ENCODE measurements around the gene GSTP1.
"Not testable (repeated sequence)": the region's sequence is repeated elsewhere in the genome, so short reads cannot be mapped to it uniquely, and the experiment has no call there.

The GSTP1 gene

DNA sequence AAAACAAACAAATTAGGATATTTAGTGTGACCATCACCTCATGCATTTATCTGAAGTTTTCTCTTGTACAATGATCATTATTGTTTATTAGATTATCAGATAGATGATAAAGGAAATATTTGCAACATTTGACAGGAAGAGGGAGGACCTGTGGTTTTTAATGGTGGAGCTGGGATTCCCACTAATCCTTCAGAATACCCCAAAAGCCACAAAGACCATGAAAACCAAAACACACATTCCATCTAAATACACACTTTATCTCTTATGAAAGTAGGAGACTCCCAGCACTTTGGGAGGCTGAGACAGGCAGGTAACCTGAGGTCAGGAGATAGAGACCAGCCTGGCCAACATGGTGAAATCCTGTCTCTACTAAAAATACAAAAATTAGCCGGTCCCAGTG is 15.5 kb downstream of the GSTP1 start:
- no peak for DNase-seq

DNA sequence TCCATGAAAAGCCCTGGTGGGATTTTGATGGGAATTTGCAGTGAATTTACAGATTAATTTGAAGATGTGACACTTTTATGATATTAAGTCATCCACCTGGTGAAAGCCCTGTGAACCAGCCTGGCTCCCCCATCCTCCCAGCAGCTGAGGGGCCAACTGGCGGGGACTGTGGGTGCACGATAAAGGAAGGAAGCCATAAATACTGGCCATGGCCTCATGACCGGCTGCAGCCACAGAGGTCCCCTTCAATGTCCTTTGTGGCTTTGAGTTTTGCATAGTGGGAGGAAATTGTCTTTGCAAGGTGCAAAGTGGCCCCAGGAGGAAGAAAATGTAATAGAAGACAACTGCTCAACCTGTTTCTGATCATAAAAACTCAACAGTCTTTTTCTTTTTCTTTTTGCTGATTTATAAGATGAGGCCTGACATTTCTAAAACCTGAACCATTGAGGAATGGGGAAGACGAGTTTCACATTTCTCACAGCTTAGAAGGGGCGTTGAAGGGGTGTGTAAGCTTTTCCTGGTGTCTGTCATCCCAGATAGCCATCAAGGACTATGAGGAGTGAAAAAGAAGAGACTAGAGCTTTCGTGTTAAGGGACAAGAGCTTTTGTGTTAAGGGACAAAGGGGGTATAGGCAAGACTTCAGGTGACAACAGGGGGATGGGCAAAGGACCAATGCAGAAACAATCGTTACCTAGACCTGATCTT is 16.9 kb downstream of the GSTP1 start:
- no peak for DNase-seq

DNA sequence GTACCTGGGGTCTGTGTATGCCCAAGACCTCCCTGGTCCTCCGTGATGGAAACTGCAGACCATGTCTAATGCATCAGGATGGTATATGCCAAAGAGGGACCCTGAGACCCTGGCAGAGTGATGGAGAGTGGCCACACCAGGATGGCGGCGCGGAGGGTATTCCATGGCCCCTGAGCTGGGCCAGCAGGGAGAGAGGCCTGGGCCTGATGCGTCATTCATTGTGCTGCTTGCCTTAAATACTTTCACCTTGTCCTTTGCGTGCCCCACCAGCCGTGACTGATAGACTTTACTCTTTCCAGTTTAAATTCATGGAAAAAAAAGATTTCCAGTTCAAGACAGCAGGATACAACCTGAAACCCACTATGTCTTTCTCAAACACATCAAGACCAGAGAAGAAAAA is 17.5 kb downstream of the GSTP1 start:
- DNase-seq, result no peak

DNA sequence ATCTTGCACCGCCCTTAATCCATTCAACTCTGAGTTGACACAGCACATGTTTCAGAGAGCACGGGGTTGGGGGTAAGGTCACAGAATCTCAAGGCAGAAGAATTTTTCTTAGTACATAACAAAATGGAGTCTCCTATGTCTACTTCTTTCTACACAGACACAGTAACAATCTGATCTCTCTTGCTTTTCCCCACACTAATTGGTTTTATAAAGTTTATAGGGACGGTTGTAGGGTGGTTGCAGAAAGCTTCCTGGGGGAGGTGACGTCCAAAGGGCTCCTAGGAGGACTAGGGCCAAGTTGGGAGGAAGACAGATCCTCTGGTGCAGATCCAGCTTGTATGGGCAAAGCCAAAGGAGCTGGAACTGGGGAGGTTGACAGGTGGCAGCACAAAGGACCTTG is 20.5 kb downstream of the GSTP1 start:
- not testable (repeated sequence) for DNase-seq

DNA sequence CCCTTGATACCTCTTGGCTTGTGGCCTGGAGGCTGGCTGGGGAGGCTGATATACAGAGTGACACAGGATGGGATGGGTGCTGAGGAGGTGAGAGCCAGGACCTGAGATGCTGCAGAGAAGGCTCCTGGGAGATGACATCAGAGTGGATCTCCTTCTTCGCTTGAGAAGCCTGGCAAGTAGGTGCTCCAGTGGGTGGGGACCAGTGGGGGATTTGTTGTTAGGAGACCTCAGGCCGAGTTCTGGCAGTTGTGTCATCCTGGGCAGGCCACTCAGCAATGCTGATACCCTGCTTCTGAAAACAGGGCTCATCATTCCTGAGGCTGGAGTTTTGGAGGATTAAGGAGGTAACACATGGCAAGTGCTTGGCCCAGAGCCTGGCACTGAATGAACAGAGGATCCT is 21.2 kb downstream of the GSTP1 start:
- DNase-seq, result no peak

DNA sequence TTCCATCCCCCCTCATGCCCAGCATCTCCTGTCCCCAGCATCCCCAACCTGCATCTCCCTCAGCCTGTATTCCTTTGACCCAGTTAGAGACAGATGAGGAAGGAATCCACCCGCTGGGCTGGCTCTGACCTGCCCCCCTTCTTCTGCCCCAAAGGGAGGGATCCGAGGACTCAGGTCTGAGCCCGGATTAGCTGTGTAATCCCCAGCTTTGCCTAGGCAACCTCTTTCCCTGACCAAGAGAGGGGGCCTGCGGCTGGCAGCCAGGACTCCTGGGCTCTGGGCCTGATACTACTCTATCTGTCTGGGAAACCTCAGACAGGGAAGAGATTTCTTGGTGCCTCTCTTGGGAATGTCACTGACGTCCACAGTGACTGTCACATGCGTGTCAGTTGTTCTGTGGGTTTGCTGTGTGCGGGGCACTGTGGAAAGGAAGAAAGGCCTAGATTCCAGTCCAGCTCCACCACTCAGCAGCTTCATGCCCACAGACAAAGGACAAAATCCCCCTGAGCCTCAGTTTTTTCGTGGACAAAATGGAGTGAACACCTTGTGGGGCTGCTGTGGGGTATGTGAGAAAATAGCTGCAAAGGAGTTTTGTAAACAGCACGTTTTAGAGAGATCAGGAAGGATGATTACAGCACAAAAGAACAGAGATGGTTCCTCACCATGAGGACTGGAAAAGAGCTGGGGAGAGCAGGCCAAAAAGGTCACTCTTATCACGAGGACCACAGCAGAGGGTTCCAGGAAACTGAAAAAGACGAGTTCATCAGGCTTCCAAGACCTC is 21.8 kb downstream of the GSTP1 start:
- no peak for DNase-seq

DNA sequence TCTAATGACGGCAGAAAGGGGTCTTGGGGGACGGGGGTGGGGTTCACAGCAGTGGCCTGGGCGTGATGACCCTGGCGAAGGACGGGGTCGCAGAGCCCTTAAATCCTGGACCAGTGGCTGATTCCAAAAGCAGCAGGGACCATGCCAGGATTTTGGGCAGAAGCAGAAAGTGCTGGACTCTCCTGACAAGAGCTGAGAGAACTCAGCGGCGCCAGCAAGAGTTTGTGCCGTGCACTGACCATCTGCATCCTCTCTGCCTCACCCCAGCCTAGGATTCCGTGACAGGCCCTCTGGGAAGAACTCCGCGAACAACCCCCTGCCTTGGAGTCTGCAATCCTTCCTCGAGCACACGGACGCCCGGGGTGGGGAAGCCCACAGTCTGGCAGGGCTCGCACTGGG is 22.5 kb downstream of the GSTP1 start:
- DNase-seq, result no peak

DNA sequence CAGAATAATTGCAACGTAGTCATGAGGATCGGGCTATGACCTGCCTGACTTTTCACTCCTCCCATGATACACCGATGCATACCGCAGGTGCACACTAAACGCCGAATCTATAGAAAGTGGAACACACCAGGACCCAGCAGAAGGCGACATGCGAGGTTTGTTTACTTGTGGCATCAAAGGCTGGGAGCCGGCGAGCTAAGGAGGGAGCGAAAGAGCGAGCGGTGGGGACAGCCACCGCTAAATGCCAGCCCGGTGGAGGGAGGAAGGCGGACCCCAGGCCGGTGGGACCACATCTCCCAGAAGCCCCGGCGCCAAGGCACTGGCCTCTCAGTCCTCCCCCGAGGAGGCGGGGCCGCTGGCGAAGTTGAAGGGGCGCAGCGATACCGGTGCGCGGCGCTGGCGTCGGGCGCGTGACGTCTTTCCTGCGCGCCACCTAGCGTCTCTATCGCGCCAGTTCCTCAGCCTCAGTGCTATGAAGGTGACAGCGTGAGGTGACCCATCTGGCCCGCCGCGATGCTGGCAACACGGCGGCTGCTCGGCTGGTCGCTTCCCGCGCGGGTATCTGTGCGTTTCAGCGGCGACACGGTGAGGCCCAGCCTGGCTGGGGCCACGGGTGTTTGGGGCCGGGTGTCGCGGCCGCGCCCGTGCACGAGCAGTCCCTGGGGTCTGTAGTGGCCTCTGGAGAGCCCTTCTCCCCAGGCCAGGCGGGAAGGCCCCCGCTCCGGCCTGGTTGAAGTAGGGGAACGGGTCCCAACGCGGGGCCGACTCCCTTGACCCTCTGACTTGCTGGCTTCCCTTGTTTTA is 23.1 kb downstream of the GSTP1 start, which contains the start of gene NDUFV1:
NDUFV1 (plus strand) TSS at position 445 of the 804 bp plus-strand sequence; CDS start at position 514, 69 bp downstream.
- DNase-seq, result peak; percentile 98

DNA sequence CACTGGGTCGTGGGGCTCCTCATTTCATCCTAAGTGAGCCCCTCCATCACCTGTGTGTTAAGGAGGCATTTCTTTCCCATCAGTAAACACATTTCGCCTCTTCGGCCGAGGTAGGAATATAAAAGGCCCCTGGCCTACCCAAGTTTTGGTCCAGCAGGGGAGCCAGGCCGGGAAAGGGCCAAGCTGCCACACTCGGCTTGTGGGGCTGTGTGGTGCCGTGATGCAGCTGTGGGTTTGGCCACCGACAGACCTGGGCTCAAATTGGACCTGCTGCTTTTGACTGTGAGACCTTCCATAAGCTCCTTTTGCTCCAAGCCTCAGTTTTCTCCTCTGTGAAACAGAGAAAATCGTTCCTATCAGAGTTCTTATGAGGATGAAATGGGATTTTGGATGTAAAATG is 23.9 kb downstream of the GSTP1 start:
- DNase-seq, result no peak

DNA sequence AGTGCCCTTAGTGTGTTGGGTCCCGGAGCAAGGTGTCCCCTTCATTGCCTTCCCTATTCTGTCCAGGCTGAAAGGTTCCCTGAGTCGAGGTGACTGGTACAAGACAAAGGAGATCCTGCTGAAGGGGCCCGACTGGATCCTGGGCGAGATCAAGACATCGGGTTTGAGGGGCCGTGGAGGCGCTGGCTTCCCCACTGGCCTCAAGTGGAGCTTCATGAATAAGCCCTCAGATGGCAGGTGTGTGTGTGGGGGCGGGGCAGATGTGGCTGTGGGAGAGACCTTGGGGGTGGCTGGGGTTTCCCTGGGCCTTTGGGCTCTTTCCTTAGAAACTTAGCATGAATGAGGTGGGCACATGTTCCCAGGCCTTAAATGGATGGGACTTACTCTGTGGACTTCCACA is 24.9 kb downstream of the GSTP1 start:
- DNase-seq, result no peak

DNA sequence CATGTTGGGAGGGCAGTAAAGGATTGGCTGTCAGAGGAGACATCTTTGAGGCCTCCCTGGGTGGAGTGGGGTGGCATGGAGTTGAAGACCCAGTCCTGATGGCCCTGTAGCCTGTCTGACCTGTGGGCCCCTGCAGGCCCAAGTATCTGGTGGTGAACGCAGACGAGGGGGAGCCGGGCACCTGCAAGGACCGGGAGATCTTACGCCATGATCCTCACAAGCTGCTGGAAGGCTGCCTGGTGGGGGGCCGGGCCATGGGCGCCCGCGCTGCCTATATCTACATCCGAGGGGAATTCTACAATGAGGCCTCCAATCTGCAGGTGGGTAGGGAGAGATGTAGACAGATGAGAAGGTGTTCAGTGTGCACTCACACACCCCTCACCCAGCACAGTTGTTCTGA is 25.7 kb downstream of the GSTP1 start:
- DNase-seq, result no peak

DNA sequence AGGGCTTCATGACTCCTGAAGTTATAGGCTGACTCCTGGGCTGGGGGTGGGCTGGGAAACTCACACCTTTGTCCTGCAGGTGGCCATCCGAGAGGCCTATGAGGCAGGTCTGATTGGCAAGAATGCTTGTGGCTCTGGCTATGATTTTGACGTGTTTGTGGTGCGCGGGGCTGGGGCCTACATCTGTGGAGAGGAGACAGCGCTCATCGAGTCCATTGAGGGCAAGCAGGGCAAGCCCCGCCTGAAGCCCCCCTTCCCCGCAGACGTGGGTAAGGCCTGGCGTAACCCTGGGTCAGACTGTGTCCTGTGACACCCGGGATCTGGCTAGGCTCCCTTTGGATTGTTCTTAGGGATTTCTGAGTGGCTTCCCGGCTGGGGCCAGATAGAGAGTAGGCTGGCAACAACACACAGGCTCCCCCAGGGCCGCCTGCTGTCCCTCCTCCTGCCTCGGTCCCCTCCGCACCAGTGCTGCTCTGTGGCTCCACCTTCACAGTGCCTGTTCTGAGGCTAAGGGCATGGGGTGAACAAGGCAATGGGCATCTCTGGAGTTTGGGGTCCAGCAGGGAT is 26.8 kb downstream of the GSTP1 start:
- no peak for DNase-seq

DNA sequence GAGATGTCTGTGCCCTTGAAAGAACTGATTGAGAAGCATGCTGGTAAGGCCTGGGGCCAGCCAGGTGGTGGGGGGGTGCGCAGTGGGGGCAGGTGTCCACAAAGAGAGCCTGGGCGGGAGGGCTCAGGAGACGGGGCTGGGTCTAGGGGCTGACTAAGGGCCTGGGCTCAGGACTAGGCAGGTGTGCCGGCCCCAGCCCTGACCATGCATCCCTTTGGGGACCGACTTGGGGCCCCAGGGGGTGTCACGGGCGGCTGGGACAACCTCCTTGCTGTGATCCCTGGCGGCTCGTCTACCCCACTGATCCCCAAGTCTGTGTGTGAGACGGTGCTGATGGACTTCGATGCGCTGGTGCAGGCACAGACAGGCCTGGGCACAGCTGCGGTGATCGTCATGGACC is 27.6 kb downstream of the GSTP1 start:
- DNase-seq, result no peak

DNA sequence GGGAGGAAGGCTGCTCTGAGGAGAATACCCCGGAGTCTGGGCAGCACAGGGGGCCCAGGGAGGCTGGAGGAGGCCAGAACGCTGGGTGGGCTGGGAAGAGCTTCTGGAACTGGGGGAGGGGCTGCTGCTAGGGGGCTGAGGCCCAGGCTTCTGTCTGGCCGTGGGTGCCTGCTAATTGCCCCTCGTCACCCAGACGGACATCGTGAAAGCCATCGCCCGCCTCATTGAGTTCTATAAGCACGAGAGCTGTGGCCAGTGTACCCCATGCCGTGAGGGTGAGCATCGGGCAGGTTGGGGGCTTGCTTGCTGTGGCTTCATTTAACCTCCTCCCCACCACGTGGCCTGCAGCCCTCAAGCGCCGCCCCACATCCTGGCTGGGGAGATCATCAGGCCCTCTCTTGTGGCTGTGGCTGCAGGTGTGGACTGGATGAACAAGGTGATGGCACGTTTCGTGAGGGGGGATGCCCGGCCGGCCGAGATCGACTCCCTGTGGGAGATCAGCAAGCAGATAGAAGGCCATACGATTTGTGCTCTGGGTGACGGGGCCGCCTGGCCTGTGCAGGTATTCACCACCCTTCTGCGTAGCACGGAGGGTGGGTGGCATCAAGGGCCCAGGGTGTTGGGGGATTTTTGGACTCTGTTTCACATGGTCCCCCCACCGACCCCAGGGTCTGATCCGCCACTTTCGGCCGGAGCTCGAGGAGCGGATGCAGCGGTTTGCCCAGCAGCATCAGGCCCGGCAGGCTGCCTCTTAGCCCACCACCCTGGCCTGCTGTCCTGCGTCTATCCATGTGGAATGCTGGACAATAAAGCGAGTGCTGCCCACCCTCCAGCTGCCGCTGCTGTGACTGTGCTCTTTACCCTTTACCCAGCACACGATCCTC is 28.3 kb downstream of the GSTP1 start:
- no peak for DNase-seq

DNA sequence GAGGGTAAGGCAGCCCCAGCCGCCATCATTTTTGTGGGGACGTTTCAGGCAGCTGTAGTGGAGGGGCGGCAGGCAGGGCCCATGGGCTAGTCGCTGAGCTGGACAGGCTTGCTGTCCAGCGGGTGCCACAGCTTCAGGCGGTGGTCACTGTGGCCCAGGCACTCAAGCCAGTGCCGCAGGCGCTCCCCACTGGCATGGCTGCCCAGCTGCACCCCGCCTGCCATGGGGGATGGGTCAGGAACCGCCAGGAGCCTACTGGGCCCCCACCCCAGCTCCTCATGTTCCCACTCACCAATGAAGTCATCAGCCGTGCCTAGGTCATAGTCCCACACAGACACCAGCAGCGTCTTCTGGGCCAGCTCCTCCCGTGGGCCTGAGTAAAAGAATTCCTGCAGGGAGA is 29.1 kb downstream of the GSTP1 start:
- no peak for DNase-seq

DNA sequence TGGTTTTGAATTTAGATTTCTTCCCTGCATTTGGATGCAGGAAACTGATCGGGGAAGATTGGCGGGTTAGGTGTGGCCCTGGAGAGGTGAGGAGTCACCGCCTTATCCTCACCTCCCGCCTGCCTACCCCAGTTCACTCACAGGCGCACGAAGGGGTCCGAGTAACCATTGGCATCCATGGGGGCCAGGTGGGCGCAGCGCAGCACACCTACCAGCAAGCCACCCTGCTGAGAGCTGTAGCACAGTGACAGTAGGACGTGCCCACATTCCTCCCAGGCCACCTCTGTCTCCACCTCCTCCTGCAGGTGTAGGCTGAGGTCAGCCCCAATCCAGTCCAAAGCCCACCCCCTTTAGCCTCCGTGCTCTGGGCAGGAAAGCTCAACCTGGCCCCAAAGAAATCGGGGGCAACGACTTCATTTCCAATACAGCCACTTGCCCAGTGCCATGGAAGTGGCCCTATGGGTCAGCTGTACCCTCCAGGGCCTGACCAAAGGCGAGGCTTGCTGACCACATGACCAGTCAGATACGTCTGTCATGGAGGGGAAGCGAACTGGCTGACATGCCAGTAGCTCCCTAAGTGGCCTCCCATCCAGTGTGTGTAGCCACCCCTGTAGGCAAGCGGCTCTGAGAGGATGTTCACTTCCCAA is 29.8 kb downstream of the GSTP1 start:
- no peak for DNase-seq

DNA sequence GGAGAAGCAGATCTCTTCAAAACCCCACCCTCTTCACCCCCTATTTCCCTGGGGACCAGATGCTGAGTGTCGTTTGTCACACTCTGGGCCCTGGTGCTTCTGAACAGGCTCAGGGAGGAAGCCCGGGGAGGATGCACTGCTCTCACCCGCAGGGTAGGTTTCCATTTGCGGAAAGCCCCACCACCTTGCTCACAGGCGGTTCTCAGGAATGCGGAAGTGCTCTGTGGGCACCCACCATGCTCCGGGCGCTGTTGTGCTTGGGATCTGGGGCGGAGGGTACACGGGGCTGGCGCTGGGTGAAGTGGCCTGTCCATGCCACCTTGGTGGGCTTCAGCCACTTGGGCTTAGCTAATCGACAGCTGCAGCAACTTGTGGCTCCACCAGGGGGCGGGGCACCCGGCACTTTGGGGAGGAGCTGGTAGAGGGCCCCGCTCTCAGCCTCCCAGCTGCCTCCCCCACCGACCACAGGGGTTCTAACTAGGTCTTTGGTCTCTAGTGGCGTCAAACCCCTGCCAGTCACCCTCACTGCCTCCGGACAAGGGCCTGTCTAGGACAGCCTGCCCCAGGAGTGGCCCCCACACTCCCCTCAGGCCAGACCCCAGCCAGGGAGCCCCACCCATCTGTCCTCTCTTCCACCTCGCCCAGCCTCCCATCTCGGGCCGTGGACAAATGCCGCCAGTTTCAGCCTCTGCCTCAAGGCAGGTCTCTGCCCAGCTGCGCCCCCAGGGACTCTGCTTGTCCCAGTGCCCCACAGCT is 30.5 kb downstream of the GSTP1 start:
- peak; percentile 79 to 81 for DNase-seq

DNA sequence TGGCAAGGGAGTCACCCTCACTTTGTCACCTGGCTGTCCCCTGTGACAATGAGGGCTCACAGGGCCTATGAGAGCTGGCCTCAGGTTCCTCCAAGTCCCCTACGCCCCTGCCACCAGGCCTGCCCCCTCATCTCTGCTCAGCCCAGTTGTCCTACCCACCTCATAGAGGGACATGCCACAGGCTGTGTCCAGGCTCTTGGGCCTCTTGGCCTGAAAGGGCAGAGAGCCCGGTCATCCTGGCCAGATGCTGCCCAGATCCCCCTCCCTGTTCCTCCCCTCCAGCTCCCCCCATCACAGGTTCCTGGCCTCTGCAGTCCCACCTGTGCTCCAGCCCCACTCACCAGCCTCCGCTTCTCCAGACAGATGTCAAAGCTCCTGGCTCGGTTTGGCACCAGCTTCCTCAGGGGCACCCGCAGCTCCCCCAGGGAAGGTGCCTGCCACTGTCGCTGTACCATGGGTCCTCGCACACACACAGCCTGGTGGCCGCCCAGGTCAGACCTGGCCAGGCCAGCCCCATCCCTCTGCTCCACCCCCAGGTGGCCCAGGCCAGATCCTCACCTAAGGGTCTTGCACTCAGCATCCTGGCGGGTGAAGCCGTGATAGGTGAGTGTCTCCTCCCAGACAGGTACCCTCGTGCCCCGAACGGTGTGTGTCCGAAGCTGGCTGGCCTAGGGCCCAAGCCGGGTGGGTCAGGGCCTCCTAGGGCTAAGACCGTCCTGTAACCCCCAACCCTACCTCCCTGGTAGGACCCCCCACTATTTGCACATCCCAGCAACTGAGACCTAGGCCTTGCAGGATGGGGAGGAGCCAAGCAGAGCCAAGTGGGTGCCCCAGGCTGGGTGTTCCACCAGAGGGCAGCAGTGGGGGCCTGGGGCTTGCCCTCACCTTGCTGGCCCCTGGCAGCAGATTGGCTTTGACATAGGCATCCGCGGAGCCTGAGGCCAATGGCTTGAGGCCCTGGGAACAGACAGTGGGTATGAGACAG is 31.4 kb downstream of the GSTP1 start:
- DNase-seq, result peak; percentile 69 to 75

DNA sequence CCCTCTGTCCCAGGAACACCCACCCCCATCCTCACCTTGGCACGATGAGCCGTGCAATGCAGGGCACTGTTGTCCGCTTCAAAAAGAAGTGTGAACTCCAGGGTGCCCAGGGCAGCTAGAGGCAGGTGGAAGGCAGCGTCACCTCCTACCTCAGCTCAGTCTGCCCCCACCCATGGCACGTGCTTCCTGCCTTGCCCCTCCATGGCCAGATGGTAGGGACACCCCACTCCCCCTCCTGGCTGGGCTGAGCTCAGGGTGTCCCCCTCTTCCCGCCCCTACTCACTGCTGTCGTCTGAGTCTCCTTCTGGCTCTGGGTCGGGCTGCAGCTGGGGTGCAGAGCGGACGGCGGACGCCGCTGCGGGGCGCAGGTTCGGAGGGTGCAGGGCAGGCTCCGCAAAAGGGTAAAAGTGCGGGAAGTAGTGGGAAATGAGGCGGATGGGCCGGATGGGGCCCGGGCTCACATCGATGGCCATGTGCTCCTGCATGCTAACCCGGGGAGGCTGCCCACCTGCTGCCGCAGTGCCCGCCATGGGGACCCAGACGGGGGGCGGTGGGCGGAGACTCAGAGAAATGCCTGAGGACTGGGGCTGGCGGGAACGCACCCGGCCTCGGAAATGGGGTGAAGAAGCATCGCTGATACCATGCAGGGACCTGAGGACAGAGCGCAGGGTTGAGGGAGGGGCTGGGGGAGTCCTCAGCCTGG is 32.3 kb downstream of the GSTP1 start:
- no peak for DNase-seq
